ENCODE results near the gene SEC16A. TPM values are rescaled to one million over a fixed set of nuclear protein-coding genes. Genes with fewer than 3 reads are reported as not detected.

Gene SEC16A
- total and polyA plus RNA-seq, 7 experiments from 2014 or later, result 25.4 to 88.5 (median 83.0) TPM

DNA sequence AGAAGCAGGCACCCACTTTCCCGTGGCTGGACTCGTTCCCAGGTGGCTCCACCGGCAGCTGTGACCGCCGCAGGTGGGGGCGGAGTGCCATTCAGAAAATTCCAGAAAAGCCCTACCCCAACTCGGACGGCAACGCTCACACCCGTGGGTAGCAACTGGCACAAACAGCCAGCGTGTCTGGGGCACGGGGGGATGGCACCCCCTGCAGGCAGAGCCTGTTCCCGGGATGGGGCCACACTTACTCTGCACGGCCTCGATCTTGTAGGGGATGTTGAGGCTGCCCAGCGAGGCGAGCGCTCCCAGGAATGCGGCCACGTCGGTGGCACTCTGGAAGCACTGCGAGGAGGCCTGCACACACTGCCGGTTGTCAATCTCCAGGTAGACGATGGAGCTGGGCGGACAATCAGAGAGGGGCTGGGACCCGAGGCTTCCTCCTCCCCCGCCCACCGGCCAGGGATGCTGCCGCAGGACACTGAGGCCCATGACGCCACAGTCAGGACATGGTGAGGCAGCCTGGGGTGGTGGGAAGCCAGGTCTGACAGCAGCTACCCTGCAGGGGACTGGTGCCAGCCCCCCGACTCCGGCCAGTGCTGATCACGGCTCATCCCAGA, 20.2 kb upstream of the SEC16A start:
- H3K27ac ChIP-seq (ENCODE audit: low read depth, low read length), result no peak overlapping the region
- ChIA-PET CTCF (interaction anchor here (0.5 to 0.7 kb wide), 2 partner anchors 124 to 1034 kb away, joined by 3 read pairs; no protein-coding TSS in a partner anchor), POLR2A (no interaction called here)
- H3K4me3 ChIP-seq (ENCODE audit: low read length), result no peak overlapping the region
- peaks cover 0 to 100% (median 8%) of the 10 kb centered on the region in 3 experiments for H3K36me3 ChIP-seq (ENCODE audit: control insufficient read depth in 2 of 3, insufficient read depth in 3 of 3, low read length in 3 of 3)
- Mint-ChIP-seq H3K36me3 (peaks cover 0 to 8% (median 2%) of the 10 kb centered on the region in 5 donors), H3K9me3 (no peaks in the 10 kb centered on the region), H3K27me3 (no peaks in the 10 kb centered on the region), H3K4me3 (no peak overlapping the region), H3K4me1 (no peaks in the 10 kb centered on the region), H3K27ac (no peak overlapping the region)
- ATAC-seq (no peak), DNase-seq (no peak)
- no peaks in the 10 kb centered on the region for H3K27me3 ChIP-seq (ENCODE audit: control insufficient read depth in 2 of 2, insufficient read depth in 2 of 2, low read length in 2 of 2)
- H3K4me1 ChIP-seq (ENCODE audit: control insufficient read depth in 2 of 2, insufficient read depth in 2 of 2, low read length in 2 of 2), result no peaks in the 10 kb centered on the region
- intact Hi-C loops (cut with micrococcal nuclease), result no loop called here
- no peaks in the 10 kb centered on the region for H3K9me3 ChIP-seq (ENCODE audit: control insufficient read depth in 2 of 3, low read length in 3 of 3)

DNA sequence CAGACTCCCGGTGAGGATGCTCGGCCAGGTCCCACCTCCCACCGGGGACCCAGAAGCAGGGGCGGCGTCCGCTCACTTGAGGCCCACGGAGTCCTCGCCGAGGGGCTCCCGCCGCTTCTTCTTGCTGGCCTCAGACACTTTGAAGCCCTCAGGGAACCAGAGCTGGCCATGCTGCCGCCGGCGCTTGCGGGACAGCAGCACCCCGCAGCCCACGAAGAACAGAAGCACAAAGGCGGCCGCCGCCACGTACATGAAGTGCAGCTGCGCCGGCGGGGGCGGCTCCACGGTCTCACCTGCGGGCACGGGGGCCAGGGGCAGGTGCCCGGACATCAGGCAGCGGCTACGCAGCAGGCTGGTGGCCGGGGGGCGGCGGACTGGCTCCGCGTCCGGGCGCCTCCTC, 19.4 kb upstream of the SEC16A start:
- Mint-ChIP-seq H3K4me3 (no peak overlapping the region), H3K27me3 (no peaks in the 10 kb centered on the region), H3K9me3 (no peaks in the 10 kb centered on the region), H3K4me1 (no peaks in the 10 kb centered on the region), H3K36me3 (peaks cover 0 to 8% (median 2%) of the 10 kb centered on the region in 5 donors), H3K27ac (no peak overlapping the region)
- ChIA-PET POLR2A (no interaction called here), CTCF (interaction anchor here (0.7 kb wide), 1 partner anchor 125 kb away, joined by 3 read pairs; no protein-coding TSS in a partner anchor)
- H3K36me3 ChIP-seq (ENCODE audit: control insufficient read depth in 2 of 3, insufficient read depth in 3 of 3, low read length in 3 of 3), result peaks cover 0 to 100% (median 8%) of the 10 kb centered on the region in 3 experiments
- H3K4me3 ChIP-seq (ENCODE audit: low read length), result no peak overlapping the region
- no peak for DNase-seq
- no peak for ATAC-seq
- no peaks in the 10 kb centered on the region for H3K4me1 ChIP-seq (ENCODE audit: control insufficient read depth in 2 of 2, insufficient read depth in 2 of 2, low read length in 2 of 2)
- H3K9me3 ChIP-seq (ENCODE audit: control insufficient read depth in 2 of 3, low read length in 3 of 3), result no peaks in the 10 kb centered on the region
- no peaks in the 10 kb centered on the region for H3K27me3 ChIP-seq (ENCODE audit: control insufficient read depth in 2 of 2, insufficient read depth in 2 of 2, low read length in 2 of 2)
- intact Hi-C loops (cut with micrococcal nuclease), result no loop called here
- H3K27ac ChIP-seq (ENCODE audit: low read depth, low read length), result no peak overlapping the region

DNA sequence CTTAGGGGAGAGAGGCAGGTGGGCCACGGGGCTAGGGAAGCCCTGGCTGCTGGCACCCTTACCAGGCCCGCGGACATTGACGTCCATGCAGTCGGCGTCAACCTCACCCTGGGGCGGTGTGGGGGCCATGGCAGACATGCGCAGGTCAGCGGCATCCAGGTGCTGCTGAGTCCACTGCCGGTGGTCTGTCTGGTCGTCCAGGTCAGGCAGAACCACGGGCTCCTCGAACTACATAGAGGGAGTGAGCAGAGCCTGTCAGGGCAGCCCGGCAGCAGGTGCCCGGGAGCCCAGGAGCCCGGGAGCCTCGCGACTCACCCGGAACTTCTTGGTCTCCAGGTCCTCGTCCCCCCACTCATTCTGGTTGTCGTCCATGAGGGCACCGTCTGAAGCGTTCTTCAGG, 18.8 kb upstream of the SEC16A start:
- intact Hi-C loops (cut with micrococcal nuclease), result no loop called here
- CTCF ChIA-PET, result no interaction called here
- H3K27ac Mint-ChIP-seq, result no peak overlapping the region

DNA sequence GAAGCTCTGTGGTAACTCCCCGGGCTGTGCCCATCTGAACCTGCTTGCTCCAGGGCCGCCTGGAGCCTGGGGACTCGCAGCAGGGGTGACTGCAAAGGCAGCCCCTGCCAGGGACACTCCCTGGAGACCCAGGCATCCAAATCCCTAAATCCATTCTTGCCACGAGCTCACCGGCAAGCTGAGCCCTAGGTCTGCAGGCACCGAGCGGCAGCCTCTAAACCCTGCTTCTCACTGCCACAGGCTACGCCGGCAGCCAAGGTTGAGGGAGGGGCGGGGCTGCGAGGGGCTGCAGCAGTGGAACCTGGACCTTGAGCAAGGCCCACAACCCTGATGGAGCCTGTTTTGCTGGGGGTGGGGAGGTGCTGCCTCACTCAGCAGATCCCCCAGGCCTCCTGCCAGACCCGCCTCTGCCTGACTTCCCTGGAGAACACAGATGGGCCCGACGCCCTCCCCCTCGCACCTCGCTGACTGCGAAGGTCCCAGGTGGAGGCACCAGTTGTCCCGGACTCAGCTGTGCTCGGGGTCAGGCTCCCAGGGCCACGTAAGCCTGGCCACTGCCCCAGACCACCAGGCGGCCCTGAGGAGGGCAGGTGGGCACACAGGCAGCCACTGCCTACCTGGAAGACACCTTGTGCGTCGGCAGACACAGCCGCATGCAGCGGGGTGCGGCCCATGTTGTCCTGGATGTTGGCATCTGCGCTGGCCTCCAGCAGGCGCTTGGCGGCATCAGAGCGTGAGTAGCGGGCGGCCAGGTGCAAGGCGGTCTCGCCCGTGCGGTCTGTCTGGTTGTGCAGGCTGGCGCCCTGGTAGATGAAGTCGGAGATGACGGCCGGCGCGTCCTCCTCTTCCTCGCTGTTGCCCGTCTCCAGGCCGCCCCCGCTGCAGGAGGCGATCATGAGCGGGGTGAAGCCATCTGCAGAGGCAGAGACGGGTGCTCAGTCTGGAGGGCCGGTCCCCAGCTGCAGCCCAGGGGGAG, 17.4 kb upstream of the SEC16A start:
- Mint-ChIP-seq H3K9me3 (no peaks in the 10 kb centered on the region), H3K36me3 (peaks cover 0 to 11% (median 3%) of the 10 kb centered on the region in 5 donors), H3K4me1 (peaks cover 0 to 3% (median 0%) of the 10 kb centered on the region in 7 donors), H3K27ac (peak overlapping the region in 1 of 9 donors; percentile 31), H3K4me3 (no peak overlapping the region), H3K27me3 (no peaks in the 10 kb centered on the region)
- ATAC-seq, result no peak
- intact Hi-C loops (cut with micrococcal nuclease), result no loop called here
- Histone ChIP-seq H3K9me3 (ENCODE audit: control insufficient read depth in 2 of 3, low read length in 3 of 3) (no peaks in the 10 kb centered on the region), H3K27ac (ENCODE audit: low read depth, low read length) (no peak overlapping the region), H3K4me1 (ENCODE audit: control insufficient read depth in 2 of 2, insufficient read depth in 2 of 2, low read length in 2 of 2) (no peaks in the 10 kb centered on the region), H3K4me3 (ENCODE audit: low read length) (no peak overlapping the region), H3K27me3 (ENCODE audit: control insufficient read depth in 2 of 2, insufficient read depth in 2 of 2, low read length in 2 of 2) (no peaks in the 10 kb centered on the region), H3K36me3 (ENCODE audit: control insufficient read depth in 2 of 3, insufficient read depth in 3 of 3, low read length in 3 of 3) (peaks cover 0 to 97% (median 8%) of the 10 kb centered on the region in 3 experiments)
- POLR2A ChIA-PET, result no interaction called here
- DNase-seq, result no peak
- CTCF ChIA-PET, result no interaction called here

More for the DNA sequence above, 18.8 kb upstream of the SEC16A start:
- no peaks in the 10 kb centered on the region for H3K4me1 Mint-ChIP-seq
- no peaks in the 10 kb centered on the region for H3K4me1 ChIP-seq (ENCODE audit: control insufficient read depth in 2 of 2, insufficient read depth in 2 of 2, low read length in 2 of 2)
- POLR2A ChIA-PET, result no interaction called here
- no peak overlapping the region for H3K4me3 ChIP-seq (ENCODE audit: low read length)
- H3K36me3 Mint-ChIP-seq, result peaks cover 0 to 8% (median 2%) of the 10 kb centered on the region in 5 donors
- H3K9me3 ChIP-seq (ENCODE audit: control insufficient read depth in 2 of 3, low read length in 3 of 3), result no peaks in the 10 kb centered on the region
- no peaks in the 10 kb centered on the region for H3K27me3 Mint-ChIP-seq
- DNase-seq (no peak), ATAC-seq (no peak)
- H3K27me3 ChIP-seq (ENCODE audit: control insufficient read depth in 2 of 2, insufficient read depth in 2 of 2, low read length in 2 of 2), result no peaks in the 10 kb centered on the region
- peaks cover 0 to 100% (median 8%) of the 10 kb centered on the region in 3 experiments for H3K36me3 ChIP-seq (ENCODE audit: control insufficient read depth in 2 of 3, insufficient read depth in 3 of 3, low read length in 3 of 3)
- H3K4me3 Mint-ChIP-seq, result no peak overlapping the region
- H3K27ac ChIP-seq (ENCODE audit: low read depth, low read length), result no peak overlapping the region
- H3K9me3 Mint-ChIP-seq, result no peaks in the 10 kb centered on the region

DNA sequence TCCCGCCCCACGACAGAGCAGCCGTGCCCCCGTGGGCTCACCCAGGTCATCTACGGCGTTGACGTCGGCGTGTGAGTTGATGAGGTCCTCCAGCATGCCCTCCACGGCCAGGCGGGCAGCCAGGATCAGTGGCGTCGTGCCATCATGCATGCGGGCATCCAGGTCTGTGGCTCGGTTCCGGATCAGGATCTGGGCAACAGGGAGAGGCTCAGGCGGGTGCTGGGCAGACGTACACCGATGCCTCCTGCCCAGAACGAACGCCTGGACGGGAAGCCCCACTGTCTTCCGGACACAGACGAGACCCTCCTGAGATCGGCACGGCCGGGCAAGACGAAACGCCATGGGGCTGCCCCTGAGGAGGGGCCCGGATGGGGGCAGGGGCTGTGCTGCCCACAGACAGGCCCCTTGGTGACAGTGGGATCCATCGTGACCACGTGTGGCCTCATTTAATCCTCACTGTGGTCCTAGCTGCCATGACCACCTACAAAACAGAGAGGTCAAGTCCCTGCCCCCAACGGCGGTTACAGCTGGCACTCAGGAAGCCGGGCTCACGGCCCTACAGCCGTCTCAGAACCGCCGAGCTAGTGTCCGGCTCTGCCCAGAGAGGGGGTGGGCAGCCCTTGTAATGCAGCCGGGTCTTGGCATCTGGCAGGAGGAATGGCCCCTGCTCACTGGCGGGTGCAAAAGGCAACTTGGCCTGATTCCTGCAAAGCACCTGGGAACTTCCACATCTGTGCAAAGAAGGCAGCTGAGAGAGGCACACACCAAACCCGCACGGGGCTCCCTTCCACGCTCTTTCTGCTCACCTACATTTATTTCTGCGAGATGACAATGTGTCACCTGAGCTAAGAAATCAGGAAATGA, 16.5 kb upstream of the SEC16A start:
- Mint-ChIP-seq H3K4me3 (no peak overlapping the region), H3K27ac (peak overlapping the region in 1 of 9 donors; percentile 31), H3K36me3 (peaks cover 0 to 11% (median 3%) of the 10 kb centered on the region in 5 donors), H3K4me1 (peaks cover 0 to 3% (median 0%) of the 10 kb centered on the region in 7 donors), H3K27me3 (no peaks in the 10 kb centered on the region), H3K9me3 (no peaks in the 10 kb centered on the region)
- no peak overlapping the region for H3K4me3 ChIP-seq (ENCODE audit: low read length)
- CTCF ChIA-PET, result no interaction called here
- no peak overlapping the region for H3K27ac ChIP-seq (ENCODE audit: low read depth, low read length)
- ATAC-seq (no peak), DNase-seq (no peak)
- H3K36me3 ChIP-seq (ENCODE audit: control insufficient read depth in 2 of 3, insufficient read depth in 3 of 3, low read length in 3 of 3), result peaks cover 0 to 91% (median 4%) of the 10 kb centered on the region in 3 experiments
- no peaks in the 10 kb centered on the region for H3K27me3 ChIP-seq (ENCODE audit: control insufficient read depth in 2 of 2, insufficient read depth in 2 of 2, low read length in 2 of 2)
- intact Hi-C loops (cut with micrococcal nuclease), result no loop called here
- H3K4me1 ChIP-seq (ENCODE audit: control insufficient read depth in 2 of 2, insufficient read depth in 2 of 2, low read length in 2 of 2), result no peaks in the 10 kb centered on the region
- POLR2A ChIA-PET, result no interaction called here
- H3K9me3 ChIP-seq (ENCODE audit: control insufficient read depth in 2 of 3, low read length in 3 of 3), result no peaks in the 10 kb centered on the region

DNA sequence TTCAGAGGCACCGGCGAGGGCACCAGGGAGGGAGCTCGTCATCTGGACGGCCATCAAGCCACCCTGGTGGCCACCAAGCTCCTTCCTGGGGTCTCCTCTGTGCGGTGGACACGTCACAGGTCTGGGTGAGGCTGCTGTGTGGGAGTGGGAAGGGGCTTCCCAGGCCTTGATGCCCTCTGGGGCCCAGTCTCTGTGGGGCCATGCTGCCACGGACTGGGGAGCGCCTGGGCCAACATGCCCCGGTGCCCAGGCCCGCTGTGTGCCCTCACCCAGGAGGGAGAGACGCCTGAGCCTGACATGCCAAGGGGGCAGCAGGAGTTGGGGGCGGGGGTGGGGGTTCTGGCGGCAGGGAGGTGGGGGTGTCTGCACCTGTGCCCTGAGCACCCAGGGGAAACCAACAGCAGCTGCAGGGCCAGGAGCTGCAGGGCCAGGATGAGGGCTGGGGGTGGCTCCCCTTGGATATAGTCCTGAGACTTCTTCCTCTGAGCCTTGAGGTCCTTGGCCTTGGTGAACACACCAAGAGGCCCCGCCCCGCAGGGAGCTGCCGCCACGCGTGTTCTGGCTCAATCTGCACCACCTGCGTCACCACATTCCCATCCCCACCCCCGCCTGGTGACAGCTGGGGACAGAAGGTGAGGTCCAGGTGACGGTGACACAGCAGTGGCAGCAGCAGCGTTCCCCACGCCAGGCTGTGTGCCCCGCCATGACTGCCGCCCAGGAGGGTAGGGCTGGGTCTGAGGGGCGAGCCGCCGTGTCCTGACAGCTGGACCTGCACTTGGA, 15.3 kb upstream of the SEC16A start:
- Histone ChIP-seq H3K27ac (ENCODE audit: low read depth, low read length) (no peak overlapping the region), H3K9me3 (ENCODE audit: control insufficient read depth in 2 of 3, low read length in 3 of 3) (no peaks in the 10 kb centered on the region), H3K36me3 (ENCODE audit: control insufficient read depth in 2 of 3, insufficient read depth in 3 of 3, low read length in 3 of 3) (peaks cover 0 to 79% (median under 1%) of the 10 kb centered on the region in 3 experiments), H3K4me3 (ENCODE audit: low read length) (no peak overlapping the region), H3K4me1 (ENCODE audit: control insufficient read depth in 2 of 2, insufficient read depth in 2 of 2, low read length in 2 of 2) (no peaks in the 10 kb centered on the region), H3K27me3 (ENCODE audit: control insufficient read depth in 2 of 2, insufficient read depth in 2 of 2, low read length in 2 of 2) (no peaks in the 10 kb centered on the region)
- ChIA-PET POLR2A (no interaction called here), CTCF (interaction anchor here (1.3 kb wide), 1 partner anchor 9 kb away, joined by 6 read pairs; no protein-coding TSS in a partner anchor)
- intact Hi-C loops (cut with micrococcal nuclease), result no loop called here
- DNase-seq (no peak), ATAC-seq (no peak)
- Mint-ChIP-seq H3K4me1 (peaks cover 0 to 3% (median 0%) of the 10 kb centered on the region in 7 donors), H3K27me3 (no peaks in the 10 kb centered on the region), H3K27ac (no peak overlapping the region), H3K4me3 (no peak overlapping the region), H3K9me3 (no peaks in the 10 kb centered on the region), H3K36me3 (peaks cover 0 to 11% (median 3%) of the 10 kb centered on the region in 5 donors)

All from naive thymus-derived CD4-positive, alpha-beta T cell (primary cell).